ENCODE data around the gene SGPP2. TPM values are rescaled to one million over a fixed set of nuclear protein-coding genes. Genes with fewer than 3 reads are reported as not detected.

The SGPP2 gene
- total and polyA plus RNA-seq, 2 of the 4 experiments (the other 2 are of a cell fraction), result not detected

GRCh38 chr2:222452422-222452950 is 28.1 kb downstream of the SGPP2 start:
- H2BK15ac ChIP-seq (ENCODE audit: low read depth, low read length), result no peak overlapping the region
- no peak overlapping the region for H3K14ac ChIP-seq (replicated peaks; ENCODE audit: low read depth, low read length)
- no peaks in the 10 kb centered on the region for H3K9me1 ChIP-seq (ENCODE audit: insufficient read depth, low read length)
- H3K9me3 ChIP-seq (ENCODE audit: control insufficient read depth, insufficient read depth, low read length), result no peaks in the 10 kb centered on the region
- CTCF ChIA-PET, result no interaction called here
- no peak overlapping the region for H4K5ac ChIP-seq (ENCODE audit: low read depth, low read length)
- POLR2A ChIA-PET (ENCODE audit: unreplicated experiment), result no interaction called here
- BruUV-seq (replicated peaks), result no TSS peak
- H4K91ac ChIP-seq (ENCODE audit: insufficient read depth, low read depth, low read length), result no peak overlapping the region
- H2BK5ac ChIP-seq (ENCODE audit: low read depth, low read length, poor library complexity, severe bottlenecking), result no peak overlapping the region
- H2AK5ac ChIP-seq (ENCODE audit: low read depth, low read length), result no peak overlapping the region
- intact Hi-C loops (cut with micrococcal nuclease), result no loop called here
- in situ Hi-C loops (cut with MboI; ENCODE audit: low sequenced_read_pairs), result no loop called here
- H3K18ac ChIP-seq (ENCODE audit: low read depth, low read length), result no peak overlapping the region
- H3K27me3 ChIP-seq (ENCODE audit: control insufficient read depth, insufficient read depth, low read length), result peaks cover 1% of the 10 kb centered on the region; the same call in 1 of the 2 replicates
- no peak overlapping the region for H2AK9ac ChIP-seq (replicated peaks; ENCODE audit: low read depth, low read length, poor library complexity)
- no peak overlapping the region for H3K9ac ChIP-seq (ENCODE audit: low read depth, low read length)
- ATAC-seq (ENCODE audit: low read depth), result no peak
- no peak overlapping the region for H2BK20ac ChIP-seq (ENCODE audit: low read depth, low read length)
- H3K23ac ChIP-seq (ENCODE audit: low read depth, low read length), result no peak overlapping the region
- H4K20me1 ChIP-seq (ENCODE audit: insufficient read depth, low read length), result no peaks in the 10 kb centered on the region
- H3K56ac ChIP-seq (ENCODE audit: extremely low read depth, insufficient read depth, low read length), result no peak overlapping the region
- H3K4me2 ChIP-seq (ENCODE audit: low read depth, low read length), result no peak overlapping the region
- no peak overlapping the region for H4K8ac ChIP-seq (ENCODE audit: low read depth in 2 of 2, low read length in 2 of 2)
- WGBS, 2 experiments (ENCODE audit: extremely low coverage in 2 of 2, insufficient read length in 1 of 2), result no CpG with 5 or more reads among the region's 3 CpGs
- H3K4me3 ChIP-seq (ENCODE audit: insufficient read depth, low read depth, low read length), result no peak overlapping the region
- no peak for DNase-seq
- peaks cover 5% of the 10 kb centered on the region; the same call in 1 of the 2 replicates for H3K4me1 ChIP-seq (ENCODE audit: control insufficient read depth, insufficient read depth, low read length)
- H3K27ac ChIP-seq (ENCODE audit: insufficient read depth, low read length), result no peak overlapping the region
- no peak overlapping the region for H2AFZ ChIP-seq (replicated peaks; ENCODE audit: low read length, poor library complexity)
- no peak for TF ChIP-seq MXI1 (IDR thresholded peaks at IDR 0.05; ENCODE audit: borderline replicate concordance, low read depth, low read length)
- no peak for TF ChIP-seq CHD1 (IDR thresholded peaks at IDR 0.05; ENCODE audit: low read depth, low read length)
- TF ChIP-seq, protein P1, sequence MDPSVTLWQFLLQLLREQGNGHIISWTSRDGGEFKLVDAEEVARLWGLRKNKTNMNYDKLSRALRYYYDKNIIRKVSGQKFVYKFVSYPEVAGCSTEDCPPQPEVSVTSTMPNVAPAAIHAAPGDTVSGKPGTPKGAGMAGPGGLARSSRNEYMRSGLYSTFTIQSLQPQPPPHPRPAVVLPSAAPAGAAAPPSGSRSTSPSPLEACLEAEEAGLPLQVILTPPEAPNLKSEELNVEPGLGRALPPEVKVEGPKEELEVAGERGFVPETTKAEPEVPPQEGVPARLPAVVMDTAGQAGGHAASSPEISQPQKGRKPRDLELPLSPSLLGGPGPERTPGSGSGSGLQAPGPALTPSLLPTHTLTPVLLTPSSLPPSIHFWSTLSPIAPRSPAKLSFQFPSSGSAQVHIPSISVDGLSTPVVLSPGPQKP (IDR thresholded peaks at IDR 0.05; ENCODE audit: borderline replicate concordance, low read depth, low read length), result no peak
- no peaks in the 10 kb centered on the region for H3K36me3 ChIP-seq (ENCODE audit: control insufficient read depth, insufficient read depth, low read length)
- H3K4ac ChIP-seq (ENCODE audit: low read depth, low read length), result no peak overlapping the region
- H3K79me1 ChIP-seq (ENCODE audit: low read depth in 1 of 2, low read length in 2 of 2), result no peaks in the 10 kb centered on the region
- no peak overlapping the region for H2BK120ac ChIP-seq (ENCODE audit: low read depth, low read length)
- dilution Hi-C loops (cut with HindIII; ENCODE audit: low sequenced_read_pairs, unreplicated experiment), result no loop called here

Data from IMR-90 (cell line).